ENCODE results near the gene DRAM2. TPM values are rescaled to one million over a fixed set of nuclear protein-coding genes. Genes with fewer than 3 reads are reported as not detected.

The DRAM2 gene
- total RNA-seq, 1 donor, result 58.3 TPM

DNA sequence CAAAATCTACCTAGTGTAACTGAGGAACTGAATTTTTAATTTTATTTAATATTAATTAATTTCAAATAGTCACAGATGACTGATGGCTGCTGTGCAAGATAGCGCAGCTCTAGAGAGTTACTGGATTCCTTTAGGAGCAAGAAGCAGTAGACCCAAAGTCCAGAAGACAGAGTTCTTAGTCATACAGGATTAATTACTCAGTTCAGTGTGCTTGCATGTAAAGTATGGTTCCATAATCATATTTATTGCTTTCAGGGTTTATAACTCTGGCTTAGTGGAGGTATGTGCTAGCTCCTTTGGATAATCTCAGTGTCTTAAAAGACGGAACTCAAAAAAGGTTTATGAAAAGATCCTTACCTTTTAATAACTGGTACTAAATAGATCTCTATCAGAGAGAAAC, 17.5 kb upstream of the DRAM2 start:
- TF ChIP-seq, protein P1, sequence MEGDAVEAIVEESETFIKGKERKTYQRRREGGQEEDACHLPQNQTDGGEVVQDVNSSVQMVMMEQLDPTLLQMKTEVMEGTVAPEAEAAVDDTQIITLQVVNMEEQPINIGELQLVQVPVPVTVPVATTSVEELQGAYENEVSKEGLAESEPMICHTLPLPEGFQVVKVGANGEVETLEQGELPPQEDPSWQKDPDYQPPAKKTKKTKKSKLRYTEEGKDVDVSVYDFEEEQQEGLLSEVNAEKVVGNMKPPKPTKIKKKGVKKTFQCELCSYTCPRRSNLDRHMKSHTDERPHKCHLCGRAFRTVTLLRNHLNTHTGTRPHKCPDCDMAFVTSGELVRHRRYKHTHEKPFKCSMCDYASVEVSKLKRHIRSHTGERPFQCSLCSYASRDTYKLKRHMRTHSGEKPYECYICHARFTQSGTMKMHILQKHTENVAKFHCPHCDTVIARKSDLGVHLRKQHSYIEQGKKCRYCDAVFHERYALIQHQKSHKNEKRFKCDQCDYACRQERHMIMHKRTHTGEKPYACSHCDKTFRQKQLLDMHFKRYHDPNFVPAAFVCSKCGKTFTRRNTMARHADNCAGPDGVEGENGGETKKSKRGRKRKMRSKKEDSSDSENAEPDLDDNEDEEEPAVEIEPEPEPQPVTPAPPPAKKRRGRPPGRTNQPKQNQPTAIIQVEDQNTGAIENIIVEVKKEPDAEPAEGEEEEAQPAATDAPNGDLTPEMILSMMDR (IDR thresholded peaks at IDR 0.05; ENCODE audit: insufficient read depth, low read depth, low read length), result no peak
- no peak overlapping the region for H3K4me3 ChIP-seq (ENCODE audit: low read depth, low read length)
- peak; percentile 14 for DNase-seq (ENCODE audit: low read depth)

DNA sequence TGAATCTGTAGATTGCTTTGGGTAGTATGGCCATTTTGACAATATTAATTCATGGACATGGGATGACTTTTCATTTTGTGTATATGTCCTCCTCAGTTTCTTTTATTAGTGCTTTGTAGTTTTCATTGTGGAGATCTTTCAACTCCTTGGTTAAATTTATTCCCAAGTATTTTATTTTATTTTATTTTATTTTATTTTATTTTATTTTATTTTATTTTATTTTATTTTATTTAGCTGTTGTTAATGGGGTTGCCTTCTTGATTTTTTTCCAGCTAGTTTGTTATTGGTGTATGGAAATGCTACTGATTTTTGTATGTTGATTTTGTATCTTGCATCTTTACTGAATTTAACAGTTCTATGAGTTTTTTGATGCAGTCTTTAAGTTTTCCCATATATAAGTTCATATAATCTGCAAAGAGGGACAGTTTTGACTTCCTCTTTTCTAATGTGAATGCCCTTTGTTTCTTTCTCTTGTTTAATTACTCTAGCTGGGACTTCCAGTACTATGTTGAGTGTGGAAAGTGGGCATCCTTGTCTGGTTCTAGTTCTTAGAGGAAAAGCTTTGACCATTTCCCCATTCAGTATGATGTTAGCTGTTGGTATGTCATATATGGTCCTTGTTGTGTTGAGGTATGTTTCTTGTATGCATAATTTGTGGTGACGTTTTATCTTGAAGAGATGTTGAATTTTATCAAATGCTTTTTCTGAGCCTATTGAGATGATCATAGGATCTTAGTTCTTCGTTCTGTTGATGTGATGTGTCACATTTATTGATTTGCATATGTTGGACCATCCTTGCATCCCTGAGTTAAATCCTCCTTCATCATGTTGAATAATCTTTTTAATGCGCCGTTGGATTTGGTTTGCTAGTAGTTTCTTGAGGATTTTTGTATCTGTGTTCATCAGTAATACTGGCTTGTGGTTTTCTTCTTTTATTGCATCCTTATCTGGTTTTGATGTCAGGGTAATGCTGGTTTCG, 14.4 kb upstream of the DRAM2 start:
- peak; percentile 21 for DNase-seq (ENCODE audit: low read depth)
- TF ChIP-seq, protein P1 (IDR thresholded peaks at IDR 0.05; ENCODE audit: insufficient read depth, low read depth, low read length), result no peak
- no peak overlapping the region for H3K4me3 ChIP-seq (ENCODE audit: low read depth, low read length)

DNA sequence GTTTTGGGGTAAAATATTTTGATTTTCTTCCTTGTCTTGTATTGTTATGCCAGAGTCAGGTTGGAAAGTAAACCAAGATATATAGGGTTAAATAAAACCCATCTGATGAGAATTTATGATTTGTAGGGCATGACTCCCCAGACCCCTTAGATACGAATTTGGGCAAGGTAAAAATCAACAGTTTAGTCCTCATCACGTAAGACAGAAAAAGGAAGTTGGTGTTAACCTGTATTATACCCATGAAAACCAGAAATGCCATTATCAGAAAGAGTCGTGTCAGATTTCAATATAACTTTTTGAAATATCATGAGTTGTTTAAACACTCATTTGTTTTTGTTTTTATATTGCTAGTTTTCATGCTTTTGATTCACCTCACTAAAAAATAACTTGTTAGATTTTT, 11.9 kb upstream of the DRAM2 start:
- H3K4me3 ChIP-seq (ENCODE audit: low read depth, low read length), result no peak overlapping the region
- no peak for DNase-seq (ENCODE audit: low read depth)
- TF ChIP-seq, protein P1 (IDR thresholded peaks at IDR 0.05; ENCODE audit: insufficient read depth, low read depth, low read length), result no peak

DNA sequence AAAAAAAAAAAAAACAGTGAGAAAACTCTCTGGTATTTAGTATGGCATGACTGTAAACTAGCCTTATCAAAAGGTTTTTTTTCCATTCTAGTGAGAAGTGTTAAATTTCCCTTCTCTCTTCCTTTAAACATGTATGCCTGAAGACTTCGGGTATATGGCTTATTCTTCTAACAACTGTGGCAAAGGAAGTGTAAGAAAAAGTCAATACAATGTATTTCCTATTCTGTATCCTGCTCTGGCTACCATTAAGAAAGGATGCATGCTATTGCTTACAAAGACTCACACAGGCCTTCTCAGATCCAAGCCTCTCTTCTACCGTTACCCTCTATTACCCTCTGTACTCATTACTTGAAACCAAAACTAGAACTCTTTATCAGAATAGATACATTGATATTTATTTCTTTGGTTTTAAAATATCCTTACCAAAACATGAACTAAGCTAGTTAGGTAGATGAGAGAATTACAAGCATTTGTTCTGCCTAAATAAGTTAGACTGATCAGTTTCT, 8.5 kb upstream of the DRAM2 start:
- no peak for DNase-seq (ENCODE audit: low read depth)
- H3K4me3 ChIP-seq (ENCODE audit: low read depth, low read length), result no peak overlapping the region
- TF ChIP-seq, protein P1 (IDR thresholded peaks at IDR 0.05; ENCODE audit: insufficient read depth, low read depth, low read length), result no peak

GRCh38 chr1:111147948-111148347, 8.1 kb upstream of the DRAM2 start:
- H3K4me3 ChIP-seq (ENCODE audit: low read depth, low read length), result no peak overlapping the region
- DNase-seq (ENCODE audit: low read depth), result no peak
- TF ChIP-seq, protein P1 (IDR thresholded peaks at IDR 0.05; ENCODE audit: insufficient read depth, low read depth, low read length), result no peak

DNA sequence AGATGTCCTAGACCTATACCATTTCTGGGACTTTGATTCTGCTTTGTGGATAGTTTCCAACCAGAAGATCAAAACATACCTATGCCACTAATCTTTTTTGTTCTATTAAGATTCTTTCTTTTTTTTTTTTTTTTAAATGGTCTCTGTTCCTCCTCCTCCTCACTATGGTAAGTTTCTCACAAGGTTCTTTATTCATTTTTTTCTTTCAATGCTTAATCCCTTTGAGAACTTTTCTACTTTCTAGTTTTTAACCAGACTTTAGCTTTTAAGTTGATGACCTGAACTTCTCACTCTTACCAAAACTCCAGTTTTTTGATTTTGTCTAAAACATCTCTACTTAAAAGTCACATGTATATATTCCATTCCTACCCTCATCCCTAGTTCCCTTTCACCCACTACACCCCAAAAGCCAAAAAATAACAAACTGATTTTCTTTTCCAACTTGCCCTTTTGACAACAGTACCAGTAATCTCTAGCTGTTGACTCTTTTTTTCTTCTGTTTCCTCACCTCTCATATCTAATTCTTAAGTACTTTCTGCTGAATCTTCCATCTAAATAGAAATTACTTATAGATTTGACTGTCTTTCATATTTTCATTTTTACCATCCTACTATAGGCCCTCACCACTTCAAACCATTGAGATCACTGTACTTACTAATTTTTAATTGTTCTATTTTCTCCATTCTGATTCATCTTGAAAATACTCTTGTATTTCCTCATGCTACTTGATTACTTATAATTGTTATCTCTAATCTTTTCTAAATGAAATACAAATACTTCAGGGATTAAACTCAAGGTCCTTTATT, 6.3 kb upstream of the DRAM2 start:
- DNase-seq (ENCODE audit: low read depth), result no peak
- TF ChIP-seq, protein P1 (IDR thresholded peaks at IDR 0.05; ENCODE audit: insufficient read depth, low read depth, low read length), result no peak
- H3K4me3 ChIP-seq (ENCODE audit: low read depth, low read length), result no peak overlapping the region
